ENCODE measurements around the gene NPTXR.
"Not testable (repeated sequence)": the region's sequence is repeated elsewhere in the genome, so short reads cannot be mapped to it uniquely, and the experiment has no call there.

The NPTXR gene

GRCh38 chr22:38823637-38824036 lies 20.2 kb downstream of the NPTXR start:
- no peaks in the 10 kb centered on the region for H3K9me3 Mint-ChIP-seq
- H3K27ac Mint-ChIP-seq, result no peak overlapping the region
- no peaks in the 10 kb centered on the region for H3K27me3 Mint-ChIP-seq
- DNase-seq (no peak), ATAC-seq (no peak)
- no peaks in the 10 kb centered on the region for H3K36me3 Mint-ChIP-seq (ENCODE audit: low read depth)
- H3K4me3 Mint-ChIP-seq, result no peak overlapping the region
- H3K4me1 Mint-ChIP-seq, result no peaks in the 10 kb centered on the region

DNA sequence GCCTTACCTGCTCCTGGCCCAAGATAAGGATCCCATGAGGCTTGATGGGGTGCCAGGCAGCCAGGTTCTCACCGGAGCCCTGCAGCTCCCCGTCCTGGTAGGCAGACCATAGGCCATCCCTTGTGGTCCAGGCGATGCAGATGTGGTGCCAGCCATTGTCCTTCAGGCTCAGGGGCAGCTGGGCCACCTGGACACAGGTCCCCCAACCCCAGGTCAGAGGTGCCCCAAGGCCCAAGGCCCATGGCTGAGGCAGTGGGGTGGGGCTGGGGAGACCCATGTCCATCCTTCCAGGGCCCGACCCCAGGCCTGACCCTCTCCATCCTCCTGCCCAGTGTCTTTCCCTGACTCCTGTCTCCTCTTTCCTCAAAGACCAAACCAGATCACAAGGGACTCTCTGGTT lies 20.8 kb downstream of the NPTXR start:
- H3K36me3 Mint-ChIP-seq (ENCODE audit: low read depth), result no peaks in the 10 kb centered on the region

GRCh38 chr22:38820020-38820419 lies 23.8 kb downstream of the NPTXR start:
- H3K9me3 Mint-ChIP-seq, result no peaks in the 10 kb centered on the region
- H3K4me1 Mint-ChIP-seq, result no peaks in the 10 kb centered on the region
- ATAC-seq (no peak), DNase-seq (no peak)
- H3K36me3 Mint-ChIP-seq (ENCODE audit: low read depth), result no peaks in the 10 kb centered on the region
- no peak overlapping the region for H3K4me3 Mint-ChIP-seq
- H3K27ac Mint-ChIP-seq, result no peak overlapping the region
- H3K27me3 Mint-ChIP-seq, result peaks cover 2% of the 10 kb centered on the region

More for the DNA sequence above, 20.8 kb downstream of the NPTXR start:
- ATAC-seq (no peak), DNase-seq (no peak)
- Mint-ChIP-seq H3K27me3 (no peaks in the 10 kb centered on the region), H3K4me3 (no peak overlapping the region), H3K4me1 (no peaks in the 10 kb centered on the region), H3K9me3 (no peaks in the 10 kb centered on the region), H3K27ac (no peak overlapping the region)

GRCh38 chr22:38819387-38819940 lies 24.4 kb downstream of the NPTXR start:
- Mint-ChIP-seq H3K27me3 (peaks cover 2% of the 10 kb centered on the region), H3K27ac (no peak overlapping the region), H3K4me3 (no peak overlapping the region), H3K9me3 (no peaks in the 10 kb centered on the region), H3K4me1 (no peaks in the 10 kb centered on the region), H3K36me3 (ENCODE audit: low read depth) (no peaks in the 10 kb centered on the region)
- DNase-seq (no peak), ATAC-seq (no peak)

DNA sequence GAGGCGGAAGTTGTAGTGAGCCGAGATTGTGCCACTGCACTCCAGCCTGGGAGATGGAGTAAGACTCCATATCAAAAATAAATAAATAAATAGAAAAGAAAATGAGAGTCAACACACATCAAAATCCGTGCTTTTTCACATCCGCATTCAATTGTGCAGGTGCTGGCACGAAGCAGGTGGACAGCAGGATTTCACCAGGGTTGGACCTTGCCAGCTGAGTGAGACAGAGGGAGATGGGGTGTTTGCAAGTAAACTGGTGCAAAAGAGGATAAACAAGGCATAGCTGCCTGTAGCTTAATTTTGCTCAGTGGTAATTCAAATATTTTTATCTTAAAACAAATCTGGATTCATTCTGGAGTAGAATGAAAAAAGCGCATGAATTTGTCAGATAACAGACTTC lies 26.6 kb downstream of the NPTXR start:
- Mint-ChIP-seq H3K4me3 (no peak overlapping the region), H3K9me3 (no peaks in the 10 kb centered on the region), H3K4me1 (no peaks in the 10 kb centered on the region), H3K27me3 (peaks cover 4% of the 10 kb centered on the region), H3K36me3 (ENCODE audit: low read depth) (no peaks in the 10 kb centered on the region), H3K27ac (no peak overlapping the region)
- ATAC-seq (no peak), DNase-seq (no peak)

GRCh38 chr22:38815842-38816241 lies 28.0 kb downstream of the NPTXR start:
- Mint-ChIP-seq H3K9me3 (peaks cover 4% of the 10 kb centered on the region), H3K27me3 (peaks cover 8% of the 10 kb centered on the region), H3K36me3 (ENCODE audit: low read depth) (no peaks in the 10 kb centered on the region), H3K4me3 (no peak overlapping the region), H3K4me1 (no peaks in the 10 kb centered on the region), H3K27ac (no peak overlapping the region)
- ATAC-seq, result no peak
- DNase-seq, result no peak

DNA sequence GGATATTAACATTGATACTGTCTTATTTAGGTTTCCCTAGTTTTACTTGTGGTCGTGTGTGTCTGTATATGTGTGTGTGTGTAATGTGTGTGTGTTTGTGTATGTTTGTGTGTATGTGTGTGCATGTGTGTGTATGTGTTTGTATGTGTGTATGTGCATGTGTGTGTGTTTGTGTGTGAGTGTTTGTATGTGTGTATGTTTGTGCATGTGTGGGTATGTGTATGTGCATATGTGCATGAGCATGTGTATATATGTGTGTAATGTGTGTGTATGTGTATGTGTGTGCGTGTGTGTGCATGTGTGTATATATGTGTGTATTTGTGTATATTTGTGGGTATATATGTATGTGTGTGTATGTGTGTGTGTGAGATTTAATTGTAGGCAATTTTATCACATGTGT lies 32.6 kb downstream of the NPTXR start:
- Mint-ChIP-seq H3K36me3 (ENCODE audit: low read depth) (no peaks in the 10 kb centered on the region), H3K4me1 (no peaks in the 10 kb centered on the region), H3K27me3 (peaks cover 6% of the 10 kb centered on the region), H3K9me3 (peaks cover 13% of the 10 kb centered on the region), H3K27ac (no peak overlapping the region), H3K4me3 (no peak overlapping the region)
- DNase-seq, result no peak
- ATAC-seq, result no peak

GRCh38 chr22:38805041-38805593 lies 38.7 kb downstream of the NPTXR start:
- H3K4me1 Mint-ChIP-seq; DNase-seq; H3K27ac Mint-ChIP-seq; ATAC-seq; H3K36me3 Mint-ChIP-seq (ENCODE audit: low read depth); H3K4me3 Mint-ChIP-seq; H3K9me3 Mint-ChIP-seq: not testable (repeated sequence)
- peaks cover 17% of the 10 kb centered on the region for H3K27me3 Mint-ChIP-seq

DNA sequence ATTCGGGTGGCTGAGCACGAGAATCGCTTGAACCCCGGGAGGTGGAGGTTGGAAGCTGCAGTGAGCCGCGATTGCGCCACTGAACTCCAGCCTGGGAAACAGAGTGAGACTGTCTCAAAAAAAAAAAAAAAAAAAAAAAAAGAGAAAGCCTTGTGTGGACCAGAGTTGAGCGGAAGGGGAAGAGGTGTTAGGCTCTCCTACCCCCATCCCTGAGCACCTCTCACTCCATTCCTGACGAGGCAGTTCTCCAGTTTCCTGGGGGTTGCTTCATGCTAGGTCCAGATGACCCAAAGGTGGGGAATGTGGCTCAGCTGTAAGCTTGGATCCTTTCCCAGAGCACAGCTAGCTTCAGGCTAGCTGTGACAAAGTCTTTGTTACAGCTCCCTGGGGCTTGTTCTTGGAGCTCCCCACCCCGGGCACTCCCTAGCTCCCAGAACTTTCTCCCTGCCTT lies 41.1 kb downstream of the NPTXR start:
- no peak overlapping the region for H3K27ac Mint-ChIP-seq
- peaks cover 7% of the 10 kb centered on the region for H3K4me1 Mint-ChIP-seq
- H3K27me3 Mint-ChIP-seq, result peaks cover 17% of the 10 kb centered on the region
- H3K4me3 Mint-ChIP-seq, result no peak overlapping the region
- DNase-seq (no peak), ATAC-seq (no peak)
- no peaks in the 10 kb centered on the region for H3K9me3 Mint-ChIP-seq
- no peaks in the 10 kb centered on the region for H3K36me3 Mint-ChIP-seq (ENCODE audit: low read depth)

DNA sequence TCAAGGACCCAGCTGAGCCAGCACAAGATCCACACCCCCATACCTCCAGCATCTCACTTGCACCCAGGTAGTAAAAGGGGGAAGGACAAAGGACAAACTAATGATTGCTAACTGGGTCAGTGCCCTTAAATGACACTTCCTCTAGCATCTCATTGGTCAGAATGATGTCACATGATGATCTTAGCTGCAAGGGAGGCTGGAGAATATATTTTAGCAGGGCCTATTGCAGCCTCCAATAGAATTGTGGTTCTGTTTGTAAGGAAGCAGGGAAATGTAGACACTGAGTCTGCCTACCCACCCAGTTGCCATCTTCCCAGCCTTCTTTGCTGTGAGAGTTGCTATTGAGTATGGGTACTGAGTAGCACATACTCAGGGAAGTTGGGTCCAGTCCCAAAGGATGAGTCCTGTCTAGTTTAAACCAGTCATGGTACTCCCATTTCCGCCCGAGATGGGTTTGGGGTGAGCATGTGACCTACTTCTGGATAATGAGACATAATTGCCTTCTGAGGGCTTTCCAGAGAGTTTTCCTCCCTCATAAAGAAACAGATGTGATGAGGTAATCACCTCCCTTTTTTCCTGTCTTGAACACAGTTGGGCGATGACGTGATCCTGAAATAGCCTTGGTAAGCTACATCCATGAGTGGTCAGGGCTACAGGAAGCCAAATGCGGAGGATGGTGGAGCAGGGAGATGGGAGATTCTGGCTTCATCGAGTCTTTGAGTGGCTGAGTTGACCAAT lies 44.4 kb downstream of the NPTXR start:
- DNase-seq, result no peak
- Mint-ChIP-seq H3K27me3 (peaks cover 22% of the 10 kb centered on the region), H3K36me3 (ENCODE audit: low read depth) (no peaks in the 10 kb centered on the region), H3K9me3 (no peaks in the 10 kb centered on the region), H3K4me1 (peaks cover 11% of the 10 kb centered on the region), H3K27ac (no peak overlapping the region), H3K4me3 (no peak overlapping the region)
- ATAC-seq, result no peak

- Mint-ChIP-seq H3K4me1 (peaks cover 12% of the 10 kb centered on the region), H3K27ac (no peak overlapping the region), H3K27me3 (peaks cover 16% of the 10 kb centered on the region), H3K4me3 (no peak overlapping the region), H3K9me3 (no peaks in the 10 kb centered on the region), H3K36me3 (ENCODE audit: low read depth) (no peaks in the 10 kb centered on the region)
- DNase-seq, result no peak
- no peak for ATAC-seq
These were observed 45.3 kb downstream of the NPTXR start for GRCh38 chr22:38798496-38798895.

- Mint-ChIP-seq H3K27me3 (peaks cover 9% of the 10 kb centered on the region), H3K4me3 (no peak overlapping the region), H3K36me3 (ENCODE audit: low read depth) (no peaks in the 10 kb centered on the region), H3K27ac (no peak overlapping the region), H3K4me1 (peaks cover 19% of the 10 kb centered on the region), H3K9me3 (no peaks in the 10 kb centered on the region)
- ATAC-seq (no peak), DNase-seq (no peak)
These were observed 47.4 kb downstream of the NPTXR start for GRCh38 chr22:38796262-38796957.

DNA sequence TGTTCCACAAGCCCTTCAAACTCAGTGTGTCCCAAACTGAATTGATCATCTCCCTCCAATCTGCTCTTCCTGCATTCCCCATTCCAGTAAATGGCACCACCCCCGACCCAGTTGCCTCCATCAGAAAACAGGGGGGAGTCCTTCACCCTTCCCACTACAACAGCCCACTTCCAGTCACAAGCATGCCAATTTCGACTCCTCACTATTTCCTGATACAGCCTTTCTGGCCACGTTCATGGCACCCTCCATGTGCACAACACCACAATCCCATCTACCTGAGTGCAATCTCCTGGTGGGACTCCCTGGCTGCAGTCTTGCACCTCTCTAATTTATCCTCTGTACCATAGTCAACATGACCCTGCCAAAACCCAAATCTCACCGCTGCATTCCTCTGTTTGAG lies 48.3 kb downstream of the NPTXR start:
- Mint-ChIP-seq H3K9me3 (no peaks in the 10 kb centered on the region), H3K36me3 (ENCODE audit: low read depth) (no peaks in the 10 kb centered on the region), H3K27me3 (peaks cover 9% of the 10 kb centered on the region), H3K4me1 (peaks cover 19% of the 10 kb centered on the region), H3K27ac (no peak overlapping the region), H3K4me3 (no peak overlapping the region)
- ATAC-seq, result no peak
- DNase-seq, result no peak

DNA sequence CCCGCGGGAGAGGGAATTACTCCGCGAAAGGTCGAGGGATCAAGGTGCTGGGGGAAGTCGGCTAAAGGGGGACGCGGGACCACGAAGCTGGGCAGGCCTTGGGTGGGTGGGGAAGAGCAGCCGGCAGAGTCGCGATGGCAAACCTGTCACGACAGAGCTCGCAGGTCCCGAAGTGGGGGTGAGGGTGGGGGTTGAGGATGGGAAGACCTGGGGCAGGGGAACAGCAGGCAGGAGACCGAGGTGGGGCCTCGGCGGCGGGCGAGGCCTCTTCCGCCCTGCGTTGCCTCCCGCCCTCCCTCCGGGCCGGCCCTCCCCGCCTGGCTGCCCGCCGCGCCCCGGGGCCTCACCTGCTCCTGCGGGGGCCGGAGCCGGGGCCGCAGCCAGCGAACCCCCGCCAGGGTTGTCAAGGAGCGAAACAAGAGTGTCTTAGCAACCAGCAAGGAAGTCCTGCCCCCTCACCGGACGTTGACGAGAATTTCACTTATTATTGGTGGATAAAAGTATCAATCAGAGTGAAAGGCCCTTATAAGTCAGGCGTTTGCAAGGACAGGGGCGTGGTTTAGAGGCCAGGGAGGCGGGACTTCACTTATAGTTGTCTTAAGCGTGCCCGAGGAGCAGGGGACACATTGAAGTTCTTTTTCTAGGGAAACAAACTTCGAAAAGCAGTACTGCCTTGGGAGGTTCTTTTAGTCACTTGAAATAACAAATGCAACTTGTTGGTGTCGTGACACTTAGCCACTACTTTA lies 49.9 kb downstream of the NPTXR start, which contains the start of gene DNAL4:
Gene DNAL4 (minus strand): TSS at position 423 of the 746 bp plus-strand sequence. CDS start 11,412 bp downstream, outside the sequence.
- peak; percentile 93 for ATAC-seq
- Mint-ChIP-seq H3K9me3 (no peaks in the 10 kb centered on the region), H3K27ac (peak within 1 kb of the TSS; percentile 84), H3K36me3 (ENCODE audit: low read depth) (no peaks in the 10 kb centered on the region), H3K4me1 (peaks cover 19% of the 10 kb centered on the region), H3K27me3 (peaks cover 9% of the 10 kb centered on the region), H3K4me3 (peak within 1 kb of the TSS; percentile 88)
- peak; percentile 90 for DNase-seq
